Body of pancreas (tissue), 4 donors: Measurements from ENCODE around the gene TMED3.

Experiments used
- POLR2A ChIP-seq, 3 donors: fragments of 450-650 bp; IDR thresholded peaks; one replicate each; pipeline ENCODE4 v1.6.1; 2016; ENCODE audit warnings: antibody characterized with exemption in 3 of 3, mild to moderate bottlenecking in 2 of 3
- TF ChIP-seq, protein P1 (sequence below), 7 experiments: fragments of 450-650 bp in 4 of 7; fragments of 200-600 bp in 3 of 7; sonication (generic) in 3 of 7; IDR thresholded peaks; one replicate each; pipeline ENCODE4 v1.5.1; 2016 to 2019; ENCODE audit warnings: antibody characterized with exemption in 7 of 7

DNA sequence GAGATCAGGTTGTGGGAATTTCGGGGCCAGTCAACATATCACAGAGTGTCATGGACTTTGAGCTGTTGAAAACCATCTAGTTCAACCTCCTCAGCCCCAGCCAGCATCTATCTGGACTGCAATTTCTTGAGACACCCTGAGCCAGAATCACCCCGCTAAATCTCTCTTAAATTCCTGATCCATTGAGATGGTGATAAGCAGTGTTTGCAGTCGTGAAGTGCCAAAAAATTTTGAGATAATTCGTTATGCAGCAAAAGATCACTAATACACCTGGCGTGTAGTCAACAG, 29.3 kb downstream of the TMED3 start:
- no peak for TF ChIP-seq POLR2A (IDR thresholded peaks at IDR 0.05)
- TF ChIP-seq, protein P1, sequence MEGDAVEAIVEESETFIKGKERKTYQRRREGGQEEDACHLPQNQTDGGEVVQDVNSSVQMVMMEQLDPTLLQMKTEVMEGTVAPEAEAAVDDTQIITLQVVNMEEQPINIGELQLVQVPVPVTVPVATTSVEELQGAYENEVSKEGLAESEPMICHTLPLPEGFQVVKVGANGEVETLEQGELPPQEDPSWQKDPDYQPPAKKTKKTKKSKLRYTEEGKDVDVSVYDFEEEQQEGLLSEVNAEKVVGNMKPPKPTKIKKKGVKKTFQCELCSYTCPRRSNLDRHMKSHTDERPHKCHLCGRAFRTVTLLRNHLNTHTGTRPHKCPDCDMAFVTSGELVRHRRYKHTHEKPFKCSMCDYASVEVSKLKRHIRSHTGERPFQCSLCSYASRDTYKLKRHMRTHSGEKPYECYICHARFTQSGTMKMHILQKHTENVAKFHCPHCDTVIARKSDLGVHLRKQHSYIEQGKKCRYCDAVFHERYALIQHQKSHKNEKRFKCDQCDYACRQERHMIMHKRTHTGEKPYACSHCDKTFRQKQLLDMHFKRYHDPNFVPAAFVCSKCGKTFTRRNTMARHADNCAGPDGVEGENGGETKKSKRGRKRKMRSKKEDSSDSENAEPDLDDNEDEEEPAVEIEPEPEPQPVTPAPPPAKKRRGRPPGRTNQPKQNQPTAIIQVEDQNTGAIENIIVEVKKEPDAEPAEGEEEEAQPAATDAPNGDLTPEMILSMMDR (IDR thresholded peaks at IDR 0.05): no peak
